ENCODE results near the gene LDLRAD1.

- TF ChIP-seq ZNF785 (tag by site-specific recombination; IDR thresholded peaks at IDR 0.05) (no peak), CTCF (tag by site-specific recombination; IDR thresholded peaks at IDR 0.05) (no peak), ZBTB49 (tag by site-specific recombination; IDR thresholded peaks at IDR 0.05; ENCODE audit: low read depth) (no peak)
Observed at GRCh38 chr1:54009406-54009805, 8.6 kb downstream of the LDLRAD1 start.

Measured in HEK293 (cell line).